HG02852 (cell line): ENCODE measurements around the gene IDNK.

Source experiments
- ATAC-seq: cut with Tn5 transposase; IDR thresholded peaks from one replicate; pipeline ENCODE4 v1.9.1; 2021; ENCODE audit warnings: mild to moderate bottlenecking, moderate library complexity; ENCODE audit not compliant: unreplicated experiment

The IDNK gene

GRCh38 chr9:83633255-83633654 is 10.3 kb downstream of the IDNK start:
- no peak for ATAC-seq

- no peak for ATAC-seq
These were observed 10.7 kb downstream of the IDNK start for GRCh38 chr9:83633676-83634075.

- peak; percentile 59 for ATAC-seq
These were observed 13.9 kb downstream of the IDNK start for GRCh38 chr9:83636813-83637212.

GRCh38 chr9:83637389-83637788 is 14.4 kb downstream of the IDNK start:
- ATAC-seq = no peak

- ATAC-seq = no peak
These were observed 16.3 kb downstream of the IDNK start for GRCh38 chr9:83639266-83639665.

- ATAC-seq = no peak
These were observed 19.9 kb downstream of the IDNK start for GRCh38 chr9:83642793-83643192.

GRCh38 chr9:83646500-83647239 is 23.7 kb downstream of the IDNK start:
- ATAC-seq = no peak

- no peak for ATAC-seq
These were observed 26.1 kb downstream of the IDNK start for GRCh38 chr9:83649080-83649479.

- ATAC-seq = no peak
These were observed 26.6 kb downstream of the IDNK start for GRCh38 chr9:83649515-83649914.

- no peak for ATAC-seq
These were observed 28.6 kb downstream of the IDNK start for GRCh38 chr9:83651558-83651957.

- no peak for ATAC-seq
These were observed 29.5 kb downstream of the IDNK start for GRCh38 chr9:83652433-83652832.

- no peak for ATAC-seq
These were observed 32.5 kb downstream of the IDNK start for GRCh38 chr9:83655433-83655832.

GRCh38 chr9:83656032-83656680 is 33.2 kb downstream of the IDNK start:
- ATAC-seq = peak; percentile 65

- no peak for ATAC-seq
These were observed 34.0 kb downstream of the IDNK start for GRCh38 chr9:83656952-83657351.

GRCh38 chr9:83662933-83663332 is 40.0 kb downstream of the IDNK start:
- no peak for ATAC-seq

- peak; percentile 85 for ATAC-seq
These were observed 42.7 kb downstream of the IDNK start for GRCh38 chr9:83665580-83666200.

GRCh38 chr9:83669067-83669466 is 46.1 kb downstream of the IDNK start:
- ATAC-seq = no peak

GRCh38 chr9:83670381-83670780 is 47.4 kb downstream of the IDNK start:
- ATAC-seq = no peak

GRCh38 chr9:83671451-83671850 is 48.5 kb downstream of the IDNK start:
- ATAC-seq = no peak

GRCh38 chr9:83675466-83675865 is 52.5 kb downstream of the IDNK start:
- ATAC-seq = no peak

GRCh38 chr9:83677596-83677995 is 54.7 kb downstream of the IDNK start:
- ATAC-seq = no peak

- ATAC-seq = no peak
These were observed 57.3 kb downstream of the IDNK start for GRCh38 chr9:83680233-83680632.
